ENCODE data around the gene PEAK1.

The PEAK1 gene

DNA sequence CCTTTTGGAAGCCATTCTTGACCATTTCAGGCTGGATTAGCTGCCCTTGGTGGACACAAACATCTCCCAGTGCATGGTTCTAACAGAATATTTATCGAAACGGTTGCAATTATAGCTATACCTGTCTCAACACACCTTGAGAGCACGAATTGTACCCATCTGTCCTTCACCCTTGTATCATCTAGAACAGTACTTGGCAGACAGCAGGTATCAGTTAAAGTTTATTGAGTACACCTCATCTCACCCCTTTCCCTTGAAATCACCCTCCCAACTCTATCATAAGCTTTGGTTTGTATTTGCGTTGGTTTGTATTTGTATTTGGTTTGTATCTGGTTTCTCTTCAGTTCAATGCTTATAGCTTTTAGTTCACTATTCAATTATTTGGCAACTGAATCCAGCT, 361.4 kb downstream of the PEAK1 start:
- no peak for ATAC-seq
- no peak for DNase-seq

GRCh38 chr15:77057685-77058084, 362.2 kb downstream of the PEAK1 start:
- no peak for DNase-seq
- ATAC-seq, result no peak

- DNase-seq, result no peak
- ATAC-seq, result no peak
These were observed 362.8 kb downstream of the PEAK1 start for GRCh38 chr15:77057072-77057471.

GRCh38 chr15:77053709-77054108, 366.2 kb downstream of the PEAK1 start:
- DNase-seq (no peak), ATAC-seq (no peak)

GRCh38 chr15:77052556-77052955, 367.3 kb downstream of the PEAK1 start:
- ATAC-seq (no peak), DNase-seq (no peak)

All from stimulated activated naive CD8-positive, alpha-beta T cell treated with anti-CD3 and anti-CD28 coated beads, Interleukin-15, Interleukin-2, amounts not matched to agents 100 U/mL and 50 U/mL, for 24 hours (primary cell).